CD4-positive, alpha-beta T cell treated with Interleukin-17A for 1 hour (primary cell): ENCODE measurements around the gene LAD1.

Experiments used
- DNase-seq: peaks from one replicate; pipeline ENCODE4 v3.0.0-alpha.2; 2020

LAD1 gene

GRCh38 chr1:201344206-201345080, 54.7 kb downstream of the LAD1 start:
- DNase-seq, result no peak

- no peak for DNase-seq
Measured at GRCh38 chr1:201341377-201341776, 57.7 kb downstream of the LAD1 start.

- DNase-seq, result no peak
Measured at GRCh38 chr1:201336711-201337450, 62.2 kb downstream of the LAD1 start.

- no peak for DNase-seq
Measured at GRCh38 chr1:201335901-201336300, 63.2 kb downstream of the LAD1 start.

- no peak for DNase-seq
Measured at GRCh38 chr1:201335174-201335870, 63.8 kb downstream of the LAD1 start.

GRCh38 chr1:201334325-201335173, 64.6 kb downstream of the LAD1 start:
- no peak for DNase-seq

DNA sequence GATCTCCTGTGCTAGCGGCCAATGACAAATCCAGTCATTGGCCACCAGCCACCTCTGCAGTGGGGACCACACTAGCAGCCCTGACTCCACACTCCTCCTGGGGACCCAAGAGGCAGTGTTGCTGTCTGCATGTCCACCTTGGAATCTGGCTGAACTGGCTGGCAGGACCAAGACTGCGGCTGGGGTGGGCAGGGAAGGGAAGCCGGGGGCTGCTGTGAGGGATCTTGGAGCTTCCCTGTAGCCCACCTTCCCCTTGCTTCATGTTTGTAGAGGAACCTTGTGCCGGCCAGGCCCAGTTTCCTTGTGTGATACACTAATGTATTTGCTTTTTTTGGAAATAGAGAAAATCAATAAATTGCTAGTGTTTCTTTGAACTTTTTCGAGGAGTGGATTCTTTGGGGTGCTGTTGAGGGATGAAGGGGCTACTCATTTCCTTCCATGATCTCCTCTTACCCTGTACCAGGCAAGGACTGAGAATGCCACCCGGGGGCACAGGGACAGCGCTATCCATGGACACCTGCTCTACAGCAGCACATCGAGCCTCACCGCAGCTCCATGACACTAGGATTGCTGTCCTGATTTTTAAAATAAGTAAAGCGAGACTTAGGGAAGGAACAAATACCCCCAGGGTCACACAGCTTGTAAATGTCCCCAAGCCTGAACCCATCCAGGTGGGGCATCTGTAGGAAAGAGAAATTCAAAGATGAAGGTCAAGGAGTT, 66.3 kb downstream of the LAD1 start:
- DNase-seq, result no peak

DNA sequence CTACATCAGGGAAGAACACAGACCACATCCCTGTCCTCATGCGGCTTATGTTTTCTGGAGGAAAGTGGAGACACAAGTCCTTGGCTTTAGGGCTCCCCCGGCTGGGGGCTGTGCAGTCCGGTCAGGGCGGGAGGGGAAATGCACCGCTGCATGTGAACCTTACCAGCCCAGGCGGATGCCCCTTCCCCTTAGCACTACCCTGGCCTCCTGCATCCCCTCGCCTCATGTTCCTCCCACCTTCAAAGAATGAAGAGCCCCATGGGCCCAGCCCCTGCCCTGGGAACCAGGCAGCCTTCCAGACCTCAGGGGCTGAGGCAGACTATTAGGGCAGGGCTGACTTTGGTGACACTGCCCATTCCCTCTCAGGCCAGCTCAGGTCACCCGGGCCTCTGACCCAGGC, 67.1 kb downstream of the LAD1 start:
- no peak for DNase-seq

- no peak for DNase-seq
Measured at GRCh38 chr1:201331166-201331565, 68.0 kb downstream of the LAD1 start.
